Kidney tubule cell (primary cell): ENCODE measurements around the gene ABHD17A.

Experiments used
- DNase-seq: peaks from one replicate; pipeline ENCODE4 v3.0.0-alpha.2; 2018; ENCODE audit warnings: low spot score

The ABHD17A gene

GRCh38 chr19:1885398-1886119 lies at the start of gene ABHD17A:
Gene ABHD17A, minus strand, starts transcription at chr19:1885496. Its CDS starts 3,930 bp downstream, at chr19:1881566.
- DNase-seq = peak; percentile 92

- DNase-seq = no peak
These were observed 48.6 kb upstream of the ABHD17A start for GRCh38 chr19:1933942-1934341.

- DNase-seq = no peak
These were observed 47.9 kb upstream of the ABHD17A start for GRCh38 chr19:1933244-1933643.

- DNase-seq = no peak
These were observed 47.1 kb upstream of the ABHD17A start for GRCh38 chr19:1932395-1932794.

GRCh38 chr19:1931445-1931844 lies 46.1 kb upstream of the ABHD17A start:
- DNase-seq = no peak

GRCh38 chr19:1929021-1929742 lies 43.9 kb upstream of the ABHD17A start:
- peak; percentile 78 for DNase-seq

- DNase-seq = no peak
These were observed 40.2 kb upstream of the ABHD17A start for GRCh38 chr19:1925544-1925943.

GRCh38 chr19:1924320-1924961 lies 39.1 kb upstream of the ABHD17A start:
- no peak for DNase-seq

- no peak for DNase-seq
These were observed 38.0 kb upstream of the ABHD17A start for GRCh38 chr19:1923319-1923718.

- DNase-seq = no peak
These were observed 37.5 kb upstream of the ABHD17A start for GRCh38 chr19:1922803-1923202.

GRCh38 chr19:1921825-1922224 lies 36.5 kb upstream of the ABHD17A start:
- no peak for DNase-seq

GRCh38 chr19:1921326-1921725 lies 36.0 kb upstream of the ABHD17A start:
- no peak for DNase-seq

GRCh38 chr19:1920644-1921043 lies 35.3 kb upstream of the ABHD17A start:
- no peak for DNase-seq

GRCh38 chr19:1918975-1919374 lies 33.7 kb upstream of the ABHD17A start:
- DNase-seq = no peak

- DNase-seq = no peak
These were observed 32.6 kb upstream of the ABHD17A start for GRCh38 chr19:1917926-1918325.

- DNase-seq = no peak
These were observed 31.9 kb upstream of the ABHD17A start for GRCh38 chr19:1917146-1917545.

- DNase-seq = no peak
These were observed 29.6 kb upstream of the ABHD17A start for GRCh38 chr19:1914826-1915341.

GRCh38 chr19:1913781-1914577 lies 28.7 kb upstream of the ABHD17A start:
- peak; percentile 39 for DNase-seq

- no peak for DNase-seq
These were observed 27.6 kb upstream of the ABHD17A start for GRCh38 chr19:1912760-1913505.

- DNase-seq = no peak
These were observed 26.7 kb upstream of the ABHD17A start for GRCh38 chr19:1911995-1912394.

- no peak for DNase-seq
These were observed 25.8 kb upstream of the ABHD17A start for GRCh38 chr19:1911098-1911497.
